ENCODE results near the gene WRNIP1.

Gene WRNIP1

GRCh38 chr6:2765166-2765895, at the start of gene WRNIP1:
WRNIP1 (plus strand) TSS chr6:2765393; CDS start chr6:2765623, 230 bp downstream.
- DNase-seq: peak; percentile 91

- no peak for DNase-seq
These were observed 49.5 kb upstream of the WRNIP1 start for GRCh38 chr6:2715737-2716136.

- DNase-seq: no peak
These were observed 48.1 kb upstream of the WRNIP1 start for GRCh38 chr6:2716936-2717700.

- no peak for DNase-seq
These were observed 46.7 kb upstream of the WRNIP1 start for GRCh38 chr6:2718334-2719092.

- no peak for DNase-seq
These were observed 46.1 kb upstream of the WRNIP1 start for GRCh38 chr6:2719093-2719455.

GRCh38 chr6:2721219-2721618, 44.0 kb upstream of the WRNIP1 start:
- DNase-seq: no peak

GRCh38 chr6:2725364-2725988, 39.7 kb upstream of the WRNIP1 start:
- no peak for DNase-seq

- no peak for DNase-seq
These were observed 39.1 kb upstream of the WRNIP1 start for GRCh38 chr6:2725999-2726567.

GRCh38 chr6:2729921-2730320, 35.3 kb upstream of the WRNIP1 start:
- no peak for DNase-seq

GRCh38 chr6:2730353-2731107, 34.7 kb upstream of the WRNIP1 start:
- DNase-seq: no peak

GRCh38 chr6:2731281-2731909, 33.8 kb upstream of the WRNIP1 start:
- no peak for DNase-seq

- DNase-seq: no peak
These were observed 32.6 kb upstream of the WRNIP1 start for GRCh38 chr6:2732503-2733089.

GRCh38 chr6:2733324-2733723, 31.9 kb upstream of the WRNIP1 start:
- no peak for DNase-seq

- peak; percentile 10 for DNase-seq
These were observed 31.3 kb upstream of the WRNIP1 start for GRCh38 chr6:2733736-2734480.

GRCh38 chr6:2734488-2735166, 30.6 kb upstream of the WRNIP1 start:
- no peak for DNase-seq

GRCh38 chr6:2737885-2738284, 27.3 kb upstream of the WRNIP1 start:
- no peak for DNase-seq

- DNase-seq: peak; percentile 37
These were observed 26.7 kb upstream of the WRNIP1 start for GRCh38 chr6:2738373-2738979.

- no peak for DNase-seq
These were observed 25.9 kb upstream of the WRNIP1 start for GRCh38 chr6:2739335-2739734.

GRCh38 chr6:2740581-2740980, 24.6 kb upstream of the WRNIP1 start:
- no peak for DNase-seq
